ENCODE data around the gene RGSL1.

Gene RGSL1

GRCh38 chr1:182488803-182489202, 38.9 kb downstream of the RGSL1 start:
- TF ChIP-seq EZH2 (IDR thresholded peaks at IDR 0.05; ENCODE audit: borderline replicate concordance, low read depth, low read length, severe bottlenecking) (no peak), CTCF (IDR thresholded peaks at IDR 0.05; ENCODE audit: borderline replicate concordance, extremely low read depth, low read length, poor library complexity, severe bottlenecking) (no peak)
- H3K4me2 ChIP-seq (ENCODE audit: insufficient read depth, low read length) = no peak overlapping the region

GRCh38 chr1:182493063-182493462, 43.1 kb downstream of the RGSL1 start:
- Histone ChIP-seq H2AFZ (ENCODE audit: low read depth, low read length) (no peak overlapping the region), H3K36me3 (ENCODE audit: insufficient read depth, low read length) (no peaks in the 10 kb centered on the region), H3K4me1 (ENCODE audit: insufficient read depth, low read length) (no peaks in the 10 kb centered on the region), H3K9me3 (ENCODE audit: insufficient read depth, low read length, severe bottlenecking) (no peaks in the 10 kb centered on the region), H4K20me1 (ENCODE audit: insufficient read depth, low read length) (no peaks in the 10 kb centered on the region), H3K27me3 (ENCODE audit: insufficient read depth, low read length, poor library complexity) (no peaks in the 10 kb centered on the region), H3K79me2 (ENCODE audit: insufficient read depth, low read length) (no peaks in the 10 kb centered on the region), H3K4me2 (ENCODE audit: insufficient read depth, low read length) (no peak overlapping the region), H3K27ac (ENCODE audit: low read length) (no peak overlapping the region), H3K4me3 (ENCODE audit: low read depth in 1 of 2, low read length in 2 of 2) (no peak overlapping the region), H3K9ac (ENCODE audit: low read depth, low read length) (no peak overlapping the region)
- TF ChIP-seq CTCF (IDR thresholded peaks at IDR 0.05; ENCODE audit: borderline replicate concordance, extremely low read depth, low read length, poor library complexity, severe bottlenecking) = no peak
- TF ChIP-seq EZH2 (IDR thresholded peaks at IDR 0.05; ENCODE audit: borderline replicate concordance, low read depth, low read length, severe bottlenecking) = no peak
- ATAC-seq (ENCODE audit: insufficient read depth, low read depth) (no peak), DNase-seq (no peak)

More at GRCh38 chr1:182488803-182489202, 38.9 kb downstream of the RGSL1 start:
- H3K4me3 ChIP-seq (ENCODE audit: low read depth in 1 of 2, low read length in 2 of 2) = no peak overlapping the region
- no peaks in the 10 kb centered on the region for H3K79me2 ChIP-seq (ENCODE audit: insufficient read depth, low read length)
- no peaks in the 10 kb centered on the region for H3K9me3 ChIP-seq (ENCODE audit: insufficient read depth, low read length, severe bottlenecking)
- no peaks in the 10 kb centered on the region for H3K27me3 ChIP-seq (ENCODE audit: insufficient read depth, low read length, poor library complexity)
- no peak for DNase-seq
- no peak overlapping the region for H3K9ac ChIP-seq (ENCODE audit: low read depth, low read length)
- no peaks in the 10 kb centered on the region for H4K20me1 ChIP-seq (ENCODE audit: insufficient read depth, low read length)
- no peak for ATAC-seq (ENCODE audit: insufficient read depth, low read depth)
- H3K4me1 ChIP-seq (ENCODE audit: insufficient read depth, low read length) = peaks cover 20% of the 10 kb centered on the region
- no peaks in the 10 kb centered on the region for H3K36me3 ChIP-seq (ENCODE audit: insufficient read depth, low read length)
- H3K27ac ChIP-seq (ENCODE audit: low read length) = no peak overlapping the region
- no peak overlapping the region for H2AFZ ChIP-seq (ENCODE audit: low read depth, low read length)

- DNase-seq (no peak), ATAC-seq (ENCODE audit: insufficient read depth, low read depth) (no peak)
- Histone ChIP-seq H3K27ac (ENCODE audit: low read length) (no peak overlapping the region), H3K79me2 (ENCODE audit: insufficient read depth, low read length) (no peaks in the 10 kb centered on the region), H3K4me2 (ENCODE audit: insufficient read depth, low read length) (no peak overlapping the region), H3K4me1 (ENCODE audit: insufficient read depth, low read length) (no peaks in the 10 kb centered on the region), H2AFZ (ENCODE audit: low read depth, low read length) (no peak overlapping the region), H3K9ac (ENCODE audit: low read depth, low read length) (no peak overlapping the region), H3K4me3 (ENCODE audit: low read depth in 1 of 2, low read length in 2 of 2) (no peak overlapping the region), H3K27me3 (ENCODE audit: insufficient read depth, low read length, poor library complexity) (no peaks in the 10 kb centered on the region), H3K36me3 (ENCODE audit: insufficient read depth, low read length) (no peaks in the 10 kb centered on the region), H4K20me1 (ENCODE audit: insufficient read depth, low read length) (no peaks in the 10 kb centered on the region), H3K9me3 (ENCODE audit: insufficient read depth, low read length, severe bottlenecking) (no peaks in the 10 kb centered on the region)
- no peak for TF ChIP-seq CTCF (IDR thresholded peaks at IDR 0.05; ENCODE audit: borderline replicate concordance, extremely low read depth, low read length, poor library complexity, severe bottlenecking)
- TF ChIP-seq EZH2 (IDR thresholded peaks at IDR 0.05; ENCODE audit: borderline replicate concordance, low read depth, low read length, severe bottlenecking) = no peak
Measured at GRCh38 chr1:182495002-182495401, 45.1 kb downstream of the RGSL1 start.

GRCh38 chr1:182495693-182496092, 45.7 kb downstream of the RGSL1 start:
- Histone ChIP-seq H3K27ac (ENCODE audit: low read length) (no peak overlapping the region), H3K4me3 (ENCODE audit: low read depth in 1 of 2, low read length in 2 of 2) (no peak overlapping the region), H3K36me3 (ENCODE audit: insufficient read depth, low read length) (no peaks in the 10 kb centered on the region), H3K9me3 (ENCODE audit: insufficient read depth, low read length, severe bottlenecking) (no peaks in the 10 kb centered on the region), H2AFZ (ENCODE audit: low read depth, low read length) (no peak overlapping the region), H3K4me1 (ENCODE audit: insufficient read depth, low read length) (no peaks in the 10 kb centered on the region), H3K9ac (ENCODE audit: low read depth, low read length) (no peak overlapping the region), H3K4me2 (ENCODE audit: insufficient read depth, low read length) (no peak overlapping the region), H3K79me2 (ENCODE audit: insufficient read depth, low read length) (no peaks in the 10 kb centered on the region), H4K20me1 (ENCODE audit: insufficient read depth, low read length) (no peaks in the 10 kb centered on the region), H3K27me3 (ENCODE audit: insufficient read depth, low read length, poor library complexity) (no peaks in the 10 kb centered on the region)
- ATAC-seq (ENCODE audit: insufficient read depth, low read depth) (no peak), DNase-seq (no peak)
- TF ChIP-seq CTCF (IDR thresholded peaks at IDR 0.05; ENCODE audit: borderline replicate concordance, extremely low read depth, low read length, poor library complexity, severe bottlenecking) (no peak), EZH2 (IDR thresholded peaks at IDR 0.05; ENCODE audit: borderline replicate concordance, low read depth, low read length, severe bottlenecking) (no peak)

Measured in DND-41 (cell line).